22Rv1 (cell line): ENCODE results near the gene ARL15.

ENCODE experiments used
- H3K27ac ChIP-seq: fragments of 450-650 bp; 2 replicates; pipeline ENCODE4 v1.5.1; 2017
- CTCF ChIP-seq: fragments of 450-650 bp; IDR thresholded peaks from 2 replicates; pipeline ENCODE4 v1.5.1; 2017; ENCODE audit warnings: mild to moderate bottlenecking
- ZFX ChIP-seq: fragments of 450-650 bp; IDR thresholded peaks from 2 replicates; pipeline ENCODE4 v1.6.1; 2017; ENCODE audit warnings: antibody characterized with exemption, borderline replicate concordance

Gene ARL15

DNA sequence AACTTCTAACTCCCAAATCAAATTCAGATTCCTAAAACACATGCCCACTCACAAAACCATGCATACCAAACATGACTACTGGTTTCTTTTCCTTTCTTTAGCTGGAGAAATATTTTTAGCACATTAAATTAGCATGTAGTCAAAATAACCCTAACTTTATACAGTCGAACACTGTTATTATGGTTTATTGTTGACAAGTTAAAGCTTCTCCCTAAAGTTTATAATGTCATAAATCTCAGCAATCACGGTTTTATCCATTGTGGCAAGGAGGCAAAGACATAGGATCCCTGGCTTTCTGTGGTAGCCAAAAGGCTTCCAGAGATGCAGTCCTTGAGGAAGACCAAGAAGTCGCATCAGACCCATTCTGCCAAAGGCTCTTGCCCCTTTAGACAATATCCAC, 27.5 kb downstream of the ARL15 start:
- H3K27ac ChIP-seq = no peak overlapping the region
- TF ChIP-seq CTCF (no peak), ZFX (no peak)

- no peak for TF ChIP-seq CTCF
- TF ChIP-seq ZFX = no peak
These were observed 28.2 kb downstream of the ARL15 start for GRCh38 chr5:54281960-54282692.

GRCh38 chr5:54279960-54280359, 30.4 kb downstream of the ARL15 start:
- TF ChIP-seq CTCF (no peak), ZFX (no peak)
- no peak overlapping the region for H3K27ac ChIP-seq

More at GRCh38 chr5:54281960-54282692, 28.2 kb downstream of the ARL15 start:
- no peak overlapping the region for H3K27ac ChIP-seq

GRCh38 chr5:54278979-54279717, 31.2 kb downstream of the ARL15 start:
- no peak overlapping the region for H3K27ac ChIP-seq

DNA sequence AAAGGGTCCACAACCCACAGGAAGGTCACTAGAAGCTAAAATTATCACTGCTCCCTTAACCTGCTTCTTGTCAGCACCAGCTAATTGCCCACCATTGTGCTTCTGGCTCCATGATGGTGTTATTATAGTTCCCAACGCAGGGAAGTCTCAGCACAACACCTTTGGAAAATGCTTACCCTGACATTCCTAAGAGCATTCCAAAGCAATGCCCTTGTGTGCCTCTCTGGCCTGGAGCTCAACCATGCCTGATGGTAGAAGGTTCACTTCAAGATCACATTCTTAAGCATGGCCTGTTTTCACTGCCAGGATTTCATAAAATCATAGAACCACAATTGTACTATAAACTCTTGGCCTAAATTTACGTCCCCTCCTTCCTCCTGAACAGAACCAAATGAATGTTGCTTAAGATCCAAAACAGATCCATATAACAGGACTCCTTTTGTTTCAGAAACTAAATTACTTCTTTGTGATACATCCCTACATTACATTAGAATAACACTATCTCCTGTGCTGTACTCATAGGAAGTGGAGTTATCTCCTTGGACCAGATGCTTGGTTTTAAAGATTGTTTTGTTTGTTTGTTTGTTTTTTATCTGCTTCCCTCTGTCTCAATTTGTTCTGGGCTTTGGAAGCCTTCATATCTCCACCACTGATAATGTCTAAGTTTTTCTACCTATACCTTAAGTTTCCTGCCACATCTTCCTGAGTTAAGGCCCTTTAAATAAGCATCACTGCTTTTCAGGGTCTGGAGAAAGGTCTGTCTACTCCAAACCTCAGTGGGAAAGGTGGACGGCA, 32.1 kb downstream of the ARL15 start:
- H3K27ac ChIP-seq = no peak overlapping the region
- TF ChIP-seq ZFX (no peak), CTCF (no peak)

More at GRCh38 chr5:54278979-54279717, 31.2 kb downstream of the ARL15 start:
- TF ChIP-seq CTCF (no peak), ZFX (no peak)

GRCh38 chr5:54276048-54276447, 34.3 kb downstream of the ARL15 start:
- TF ChIP-seq ZFX (no peak), CTCF (no peak)
- no peak overlapping the region for H3K27ac ChIP-seq

DNA sequence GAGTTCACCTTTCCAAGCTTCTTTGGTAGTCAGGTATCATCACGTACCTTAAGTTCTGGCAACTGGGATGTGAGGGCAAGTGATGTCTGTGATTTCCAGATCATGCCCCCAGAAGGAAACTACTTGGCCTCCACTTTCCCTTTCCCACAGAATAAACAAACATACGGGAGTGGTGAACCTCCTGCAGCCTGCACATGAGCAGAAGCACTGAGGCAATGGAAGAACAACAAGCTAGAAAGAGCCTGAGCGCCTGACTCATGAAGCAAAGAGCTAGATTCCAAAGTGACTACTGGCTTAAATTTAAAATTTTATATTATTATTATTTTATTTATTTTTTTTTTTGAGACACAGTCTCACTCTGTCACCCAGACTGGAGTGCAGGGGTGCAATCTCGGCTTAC, 35.0 kb downstream of the ARL15 start:
- H3K27ac ChIP-seq = no peak overlapping the region
- TF ChIP-seq CTCF = no peak
- no peak for TF ChIP-seq ZFX
